ENCODE data around the gene PROSER2.

The PROSER2 gene

DNA sequence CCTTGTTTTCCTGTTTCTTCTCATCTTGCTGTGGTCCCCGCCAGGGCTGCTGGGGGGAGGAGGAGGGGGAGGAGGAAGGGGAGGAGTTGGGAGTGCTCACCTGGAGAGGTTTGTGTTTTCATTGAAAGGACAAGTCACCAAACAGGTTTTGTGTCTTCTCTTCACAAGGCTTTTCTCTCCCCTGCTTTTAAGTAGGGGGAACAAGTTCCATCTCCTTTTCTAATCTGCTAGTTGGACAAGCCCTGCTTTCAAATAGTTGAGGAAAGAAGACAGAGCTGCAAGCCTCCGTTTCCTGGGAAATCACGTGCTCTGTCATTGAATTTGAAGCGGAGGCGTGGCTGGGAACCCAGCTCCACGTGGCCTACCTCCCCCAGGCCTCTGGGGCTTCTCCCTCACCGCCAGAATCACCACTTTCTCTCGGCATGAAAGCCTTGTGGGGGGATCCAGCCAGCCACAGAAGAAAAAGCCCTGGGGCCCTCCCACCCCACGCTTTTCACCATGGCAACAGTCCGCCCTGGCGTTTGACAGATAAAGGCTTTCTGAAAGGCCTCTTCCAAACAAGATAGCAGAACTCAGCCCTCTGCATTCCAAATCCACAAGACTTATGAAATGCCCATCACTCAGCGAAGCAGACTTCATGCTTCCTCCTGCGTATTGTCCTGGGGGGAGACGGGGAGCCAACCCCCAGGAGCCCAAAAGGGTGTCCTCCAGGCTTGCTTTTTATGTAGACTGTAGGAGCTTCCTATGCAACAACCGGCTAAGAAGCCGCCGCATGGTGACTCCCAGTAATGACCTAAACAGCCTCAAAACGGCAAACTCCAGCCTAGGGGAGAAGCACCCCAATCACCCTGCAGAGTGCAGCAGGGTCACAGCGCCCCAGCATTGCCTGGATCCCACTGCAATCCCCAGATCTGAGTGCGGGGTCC is 51.7 kb downstream of the PROSER2 start:
- Histone ChIP-seq H3K27ac (no peak overlapping the region), H3K9me3 (no peaks in the 10 kb centered on the region), H3K27me3 (no peaks in the 10 kb centered on the region), H3K4me1 (ENCODE audit: control insufficient read depth in 1 of 2, insufficient read depth in 1 of 2, low read depth in 1 of 2, low read length in 1 of 2) (peaks cover 0 to 6% of the 10 kb centered on the region in 2 experiments), H3K4me3 (ENCODE audit: low read depth in 1 of 2, low read length in 1 of 2) (no peak overlapping the region), H3K36me3 (no peaks in the 10 kb centered on the region)
- TF ChIP-seq CTCF (IDR thresholded peaks at IDR 0.05) = no peak

- Histone ChIP-seq H3K36me3 (no peaks in the 10 kb centered on the region), H3K9me3 (no peaks in the 10 kb centered on the region), H3K4me1 (ENCODE audit: control insufficient read depth in 1 of 2, insufficient read depth in 1 of 2, low read depth in 1 of 2, low read length in 1 of 2) (no peaks in the 10 kb centered on the region), H3K4me3 (ENCODE audit: low read depth in 1 of 2, low read length in 1 of 2) (no peak overlapping the region), H3K27me3 (no peaks in the 10 kb centered on the region), H3K27ac (no peak overlapping the region)
- no peak for TF ChIP-seq CTCF (IDR thresholded peaks at IDR 0.05)
Observed at GRCh38 chr10:11875494-11876281, 52.5 kb downstream of the PROSER2 start.

GRCh38 chr10:11876324-11876723 is 53.2 kb downstream of the PROSER2 start:
- Histone ChIP-seq H3K4me3 (ENCODE audit: low read depth in 1 of 2, low read length in 1 of 2) (no peak overlapping the region), H3K27me3 (no peaks in the 10 kb centered on the region), H3K4me1 (ENCODE audit: control insufficient read depth in 1 of 2, insufficient read depth in 1 of 2, low read depth in 1 of 2, low read length in 1 of 2) (no peaks in the 10 kb centered on the region), H3K9me3 (no peaks in the 10 kb centered on the region), H3K27ac (no peak overlapping the region), H3K36me3 (no peaks in the 10 kb centered on the region)
- no peak for TF ChIP-seq CTCF (IDR thresholded peaks at IDR 0.05)

GRCh38 chr10:11876805-11877590 is 53.8 kb downstream of the PROSER2 start:
- no peaks in the 10 kb centered on the region for H3K27me3 ChIP-seq
- no peaks in the 10 kb centered on the region for H3K4me1 ChIP-seq (ENCODE audit: control insufficient read depth in 1 of 2, insufficient read depth in 1 of 2, low read depth in 1 of 2, low read length in 1 of 2)
- no peaks in the 10 kb centered on the region for H3K9me3 ChIP-seq
- no peak for TF ChIP-seq CTCF (IDR thresholded peaks at IDR 0.05)
- H3K4me3 ChIP-seq (ENCODE audit: low read depth in 1 of 2, low read length in 1 of 2) = no peak overlapping the region
- H3K27ac ChIP-seq = no peak overlapping the region
- H3K36me3 ChIP-seq = no peaks in the 10 kb centered on the region

GRCh38 chr10:11877591-11877905 is 54.4 kb downstream of the PROSER2 start:
- no peaks in the 10 kb centered on the region for H3K9me3 ChIP-seq
- TF ChIP-seq CTCF (IDR thresholded peaks at IDR 0.05) = no peak
- H3K4me3 ChIP-seq (ENCODE audit: low read depth in 1 of 2, low read length in 1 of 2) = no peak overlapping the region
- H3K36me3 ChIP-seq = no peaks in the 10 kb centered on the region
- no peak overlapping the region for H3K27ac ChIP-seq
- no peaks in the 10 kb centered on the region for H3K4me1 ChIP-seq (ENCODE audit: control insufficient read depth in 1 of 2, insufficient read depth in 1 of 2, low read depth in 1 of 2, low read length in 1 of 2)
- H3K27me3 ChIP-seq = no peaks in the 10 kb centered on the region
